ENCODE data around the gene ELF3.

The ELF3 gene

GRCh38 chr1:201985355-201985754 lies 25.0 kb upstream of the ELF3 start:
- H3K27ac ChIP-seq (ENCODE audit: low read depth, low read length, poor library complexity, severe bottlenecking): no peak overlapping the region
- no peaks in the 10 kb centered on the region for H3K27me3 ChIP-seq (ENCODE audit: insufficient read depth, low read length)
- no peaks in the 10 kb centered on the region for H3F3A ChIP-seq (ENCODE audit: insufficient read depth, low read length)
- H4K20me1 ChIP-seq (ENCODE audit: insufficient read depth, low read length): no peaks in the 10 kb centered on the region
- H3K4me3 ChIP-seq (ENCODE audit: low read depth, low read length, poor library complexity, severe bottlenecking): no peak overlapping the region
- no peak overlapping the region for H2AFZ ChIP-seq (ENCODE audit: low read length)
- H3K79me2 ChIP-seq (ENCODE audit: insufficient read depth, low read length): no peaks in the 10 kb centered on the region
- no peaks in the 10 kb centered on the region for H3K9me2 ChIP-seq (ENCODE audit: low read depth, low read length)
- H3K36me3 ChIP-seq (ENCODE audit: insufficient read depth, low read length): peaks cover 3% of the 10 kb centered on the region; the same call in 1 of the 2 replicates
- no peak overlapping the region for H3K9ac ChIP-seq (ENCODE audit: low read length)
- H3K4me1 ChIP-seq (ENCODE audit: insufficient read depth, low read length, severe bottlenecking): peaks cover 7% of the 10 kb centered on the region
- TF ChIP-seq CTCF (IDR thresholded peaks at IDR 0.05; ENCODE audit: low read length) (no peak), EZH2 (IDR thresholded peaks at IDR 0.05; ENCODE audit: borderline replicate concordance, low read length) (no peak)
- no peaks in the 10 kb centered on the region for H3K9me3 ChIP-seq (ENCODE audit: low read length)
- H3K4me2 ChIP-seq (ENCODE audit: low read length): no peak overlapping the region

GRCh38 chr1:201988601-201989000 lies 21.8 kb upstream of the ELF3 start:
- Histone ChIP-seq H3K79me2 (ENCODE audit: insufficient read depth, low read length) (no peaks in the 10 kb centered on the region), H4K20me1 (ENCODE audit: insufficient read depth, low read length) (no peaks in the 10 kb centered on the region), H3K9me2 (ENCODE audit: low read depth, low read length) (no peaks in the 10 kb centered on the region), H3K27me3 (ENCODE audit: insufficient read depth, low read length) (no peaks in the 10 kb centered on the region), H2AFZ (ENCODE audit: low read length) (no peak overlapping the region), H3K4me3 (ENCODE audit: low read depth, low read length, poor library complexity, severe bottlenecking) (no peak overlapping the region), H3K4me2 (ENCODE audit: low read length) (no peak overlapping the region), H3K27ac (ENCODE audit: low read depth, low read length, poor library complexity, severe bottlenecking) (no peak overlapping the region), H3K36me3 (ENCODE audit: insufficient read depth, low read length) (peaks cover 6% of the 10 kb centered on the region; the same call in 1 of the 2 replicates), H3K9me3 (ENCODE audit: low read length) (no peaks in the 10 kb centered on the region), H3K4me1 (ENCODE audit: insufficient read depth, low read length, severe bottlenecking) (no peaks in the 10 kb centered on the region), H3K9ac (ENCODE audit: low read length) (no peak overlapping the region), H3F3A (ENCODE audit: insufficient read depth, low read length) (no peaks in the 10 kb centered on the region)
- TF ChIP-seq CTCF (IDR thresholded peaks at IDR 0.05; ENCODE audit: low read length) (no peak), EZH2 (IDR thresholded peaks at IDR 0.05; ENCODE audit: borderline replicate concordance, low read length) (no peak)

- H3K79me2 ChIP-seq (ENCODE audit: insufficient read depth, low read length): no peaks in the 10 kb centered on the region
- H3K27me3 ChIP-seq (ENCODE audit: insufficient read depth, low read length): no peaks in the 10 kb centered on the region
- H3K4me2 ChIP-seq (ENCODE audit: low read length): no peak overlapping the region
- no peak overlapping the region for H3K27ac ChIP-seq (ENCODE audit: low read depth, low read length, poor library complexity, severe bottlenecking)
- no peaks in the 10 kb centered on the region for H3K9me3 ChIP-seq (ENCODE audit: low read length)
- no peak overlapping the region for H3K4me3 ChIP-seq (ENCODE audit: low read depth, low read length, poor library complexity, severe bottlenecking)
- peaks cover 6% of the 10 kb centered on the region; the same call in 1 of the 2 replicates for H3K36me3 ChIP-seq (ENCODE audit: insufficient read depth, low read length)
- H3K9ac ChIP-seq (ENCODE audit: low read length): no peak overlapping the region
- no peaks in the 10 kb centered on the region for H4K20me1 ChIP-seq (ENCODE audit: insufficient read depth, low read length)
- H2AFZ ChIP-seq (ENCODE audit: low read length): no peak overlapping the region
- no peaks in the 10 kb centered on the region for H3K4me1 ChIP-seq (ENCODE audit: insufficient read depth, low read length, severe bottlenecking)
- no peaks in the 10 kb centered on the region for H3K9me2 ChIP-seq (ENCODE audit: low read depth, low read length)
- TF ChIP-seq EZH2 (IDR thresholded peaks at IDR 0.05; ENCODE audit: borderline replicate concordance, low read length) (no peak), CTCF (IDR thresholded peaks at IDR 0.05; ENCODE audit: low read length) (no peak)
- H3F3A ChIP-seq (ENCODE audit: insufficient read depth, low read length): no peaks in the 10 kb centered on the region
Measured at GRCh38 chr1:201989354-201990128, 20.8 kb upstream of the ELF3 start.
